ENCODE data around the gene AKT1S1. TPM values are rescaled to one million over a fixed set of nuclear protein-coding genes. Genes with fewer than 3 reads are reported as not detected.

The AKT1S1 gene
- total RNA-seq, 2 donors from 2014 or later = 33.8 to 72.8 TPM

- Mint-ChIP-seq H3K27ac (no peak overlapping the region), H3K27me3 (no peaks in the 10 kb centered on the region), H3K4me3 (no peak overlapping the region), H3K9me3 (no peaks in the 10 kb centered on the region), H3K36me3 (ENCODE audit: low read depth) (peaks cover 50% of the 10 kb centered on the region), H3K4me1 (peaks cover 5% of the 10 kb centered on the region)
- no peak for ATAC-seq (replicated peaks)
These were observed 38.1 kb downstream of the AKT1S1 start for GRCh38 chr19:49838885-49839588.

GRCh38 chr19:49837425-49837824, 39.7 kb downstream of the AKT1S1 start:
- H3K27ac Mint-ChIP-seq = no peak overlapping the region
- no peak overlapping the region for H3K4me3 Mint-ChIP-seq
- H3K4me1 Mint-ChIP-seq = peaks cover 5% of the 10 kb centered on the region
- no peaks in the 10 kb centered on the region for H3K27me3 Mint-ChIP-seq
- H3K36me3 Mint-ChIP-seq (ENCODE audit: low read depth) = peaks cover 66% of the 10 kb centered on the region
- no peak for ATAC-seq (replicated peaks)
- H3K9me3 Mint-ChIP-seq = no peaks in the 10 kb centered on the region

- ATAC-seq (replicated peaks) = no peak
- no peak overlapping the region for H3K4me3 Mint-ChIP-seq
- H3K4me1 Mint-ChIP-seq = peaks cover 5% of the 10 kb centered on the region
- no peaks in the 10 kb centered on the region for H3K27me3 Mint-ChIP-seq
- no peaks in the 10 kb centered on the region for H3K9me3 Mint-ChIP-seq
- H3K36me3 Mint-ChIP-seq (ENCODE audit: low read depth) = peaks cover 71% of the 10 kb centered on the region
- no peak overlapping the region for H3K27ac Mint-ChIP-seq
These were observed 40.2 kb downstream of the AKT1S1 start for GRCh38 chr19:49837009-49837310.

GRCh38 chr19:49836176-49837008, 40.8 kb downstream of the AKT1S1 start:
- Mint-ChIP-seq H3K36me3 (ENCODE audit: low read depth) (peaks cover 74% of the 10 kb centered on the region), H3K27ac (no peak overlapping the region), H3K9me3 (no peaks in the 10 kb centered on the region), H3K4me3 (no peak overlapping the region), H3K4me1 (peaks cover 5% of the 10 kb centered on the region), H3K27me3 (no peaks in the 10 kb centered on the region)
- ATAC-seq (replicated peaks) = no peak

GRCh38 chr19:49835562-49835961, 41.6 kb downstream of the AKT1S1 start:
- no peak for ATAC-seq (replicated peaks)
- peaks cover 75% of the 10 kb centered on the region for H3K36me3 Mint-ChIP-seq (ENCODE audit: low read depth)

GRCh38 chr19:49833599-49833998, 43.6 kb downstream of the AKT1S1 start:
- peaks cover 3% of the 10 kb centered on the region for H3K4me1 Mint-ChIP-seq
- H3K27ac Mint-ChIP-seq = no peak overlapping the region
- H3K9me3 Mint-ChIP-seq = no peaks in the 10 kb centered on the region
- H3K36me3 Mint-ChIP-seq (ENCODE audit: low read depth) = peaks cover 56% of the 10 kb centered on the region
- ATAC-seq (replicated peaks) = no peak
- no peak overlapping the region for H3K4me3 Mint-ChIP-seq
- no peaks in the 10 kb centered on the region for H3K27me3 Mint-ChIP-seq

More at GRCh38 chr19:49835562-49835961, 41.6 kb downstream of the AKT1S1 start:
- Mint-ChIP-seq H3K27ac (no peak overlapping the region), H3K9me3 (no peaks in the 10 kb centered on the region), H3K4me3 (no peak overlapping the region), H3K4me1 (peaks cover 5% of the 10 kb centered on the region), H3K27me3 (no peaks in the 10 kb centered on the region)

GRCh38 chr19:49832556-49832955, 44.6 kb downstream of the AKT1S1 start:
- no peaks in the 10 kb centered on the region for H3K9me3 Mint-ChIP-seq
- no peaks in the 10 kb centered on the region for H3K4me1 Mint-ChIP-seq
- ATAC-seq (replicated peaks) = no peak
- no peak overlapping the region for H3K27ac Mint-ChIP-seq
- H3K27me3 Mint-ChIP-seq = no peaks in the 10 kb centered on the region
- H3K4me3 Mint-ChIP-seq = no peak overlapping the region
- peaks cover 49% of the 10 kb centered on the region for H3K36me3 Mint-ChIP-seq (ENCODE audit: low read depth)

GRCh38 chr19:49831592-49831991, 45.6 kb downstream of the AKT1S1 start:
- Mint-ChIP-seq H3K36me3 (ENCODE audit: low read depth) (peaks cover 47% of the 10 kb centered on the region), H3K4me1 (no peaks in the 10 kb centered on the region), H3K27me3 (no peaks in the 10 kb centered on the region), H3K9me3 (no peaks in the 10 kb centered on the region), H3K27ac (no peak overlapping the region), H3K4me3 (no peak overlapping the region)
- no peak for ATAC-seq (replicated peaks)

GRCh38 chr19:49830766-49831165, 46.4 kb downstream of the AKT1S1 start:
- Mint-ChIP-seq H3K36me3 (ENCODE audit: low read depth) (peaks cover 47% of the 10 kb centered on the region), H3K4me3 (no peak overlapping the region), H3K27ac (no peak overlapping the region), H3K4me1 (no peaks in the 10 kb centered on the region), H3K9me3 (no peaks in the 10 kb centered on the region), H3K27me3 (no peaks in the 10 kb centered on the region)
- no peak for ATAC-seq (replicated peaks)

GRCh38 chr19:49829721-49830120, 47.4 kb downstream of the AKT1S1 start:
- Mint-ChIP-seq H3K27ac (no peak overlapping the region), H3K4me1 (no peaks in the 10 kb centered on the region), H3K9me3 (no peaks in the 10 kb centered on the region), H3K36me3 (ENCODE audit: low read depth) (peaks cover 39% of the 10 kb centered on the region), H3K4me3 (no peak overlapping the region), H3K27me3 (no peaks in the 10 kb centered on the region)
- no peak for ATAC-seq (replicated peaks)

GRCh38 chr19:49829200-49829599, 48.0 kb downstream of the AKT1S1 start:
- no peak overlapping the region for H3K4me3 Mint-ChIP-seq
- no peaks in the 10 kb centered on the region for H3K9me3 Mint-ChIP-seq
- peaks cover 34% of the 10 kb centered on the region for H3K36me3 Mint-ChIP-seq (ENCODE audit: low read depth)
- H3K27ac Mint-ChIP-seq = no peak overlapping the region
- no peak for ATAC-seq (replicated peaks)
- no peaks in the 10 kb centered on the region for H3K4me1 Mint-ChIP-seq
- no peaks in the 10 kb centered on the region for H3K27me3 Mint-ChIP-seq

GRCh38 chr19:49827034-49827433, 50.1 kb downstream of the AKT1S1 start:
- no peak for ATAC-seq (replicated peaks)
- Mint-ChIP-seq H3K9me3 (no peaks in the 10 kb centered on the region), H3K4me1 (peaks cover 4% of the 10 kb centered on the region), H3K27me3 (no peaks in the 10 kb centered on the region), H3K27ac (no peak overlapping the region), H3K4me3 (no peak overlapping the region), H3K36me3 (ENCODE audit: low read depth) (peaks cover 22% of the 10 kb centered on the region)

GRCh38 chr19:49824662-49825061, 52.5 kb downstream of the AKT1S1 start:
- Mint-ChIP-seq H3K36me3 (ENCODE audit: low read depth) (peaks cover 22% of the 10 kb centered on the region), H3K9me3 (no peaks in the 10 kb centered on the region), H3K27ac (no peak overlapping the region), H3K4me1 (peaks cover 4% of the 10 kb centered on the region), H3K4me3 (no peak overlapping the region), H3K27me3 (no peaks in the 10 kb centered on the region)
- no peak for ATAC-seq (replicated peaks)

- H3K9me3 Mint-ChIP-seq = no peaks in the 10 kb centered on the region
- H3K4me1 Mint-ChIP-seq = peaks cover 10% of the 10 kb centered on the region
- peaks cover 31% of the 10 kb centered on the region for H3K36me3 Mint-ChIP-seq (ENCODE audit: low read depth)
- H3K4me3 Mint-ChIP-seq = no peak overlapping the region
- H3K27me3 Mint-ChIP-seq = no peaks in the 10 kb centered on the region
- ATAC-seq (replicated peaks) = no peak
- H3K27ac Mint-ChIP-seq = no peak overlapping the region
These were observed 53.7 kb downstream of the AKT1S1 start for GRCh38 chr19:49823472-49823871.

GRCh38 chr19:49820125-49820524, 57.0 kb downstream of the AKT1S1 start:
- Mint-ChIP-seq H3K9me3 (no peaks in the 10 kb centered on the region), H3K27me3 (no peaks in the 10 kb centered on the region), H3K4me3 (no peak overlapping the region), H3K27ac (no peak overlapping the region), H3K4me1 (peaks cover 10% of the 10 kb centered on the region), H3K36me3 (ENCODE audit: low read depth) (peaks cover 24% of the 10 kb centered on the region)
- ATAC-seq (replicated peaks) = no peak
